ENCODE data around the gene MIB1. TPM values are rescaled to one million over a fixed set of nuclear protein-coding genes. Genes with fewer than 3 reads are reported as not detected.

The MIB1 gene
- total RNA-seq, 1 experiment from 2014 or later, result 48.8 TPM

- Histone ChIP-seq H2BK5ac (ENCODE audit: insufficient read length, low read length) (no peak overlapping the region), H3T11ph (ENCODE audit: low read length) (no peak overlapping the region), H2BK15ac (ENCODE audit: low read depth, low read length) (no peak overlapping the region), H2AK5ac (ENCODE audit: insufficient read length, low read length) (no peak overlapping the region), H3K56ac (ENCODE audit: insufficient read length, low read depth, low read length) (no peak overlapping the region), H3K9ac (ENCODE audit: extremely low read depth, insufficient read length, low read length) (no peak overlapping the region), H4K91ac (ENCODE audit: insufficient read length, low read depth, low read length) (no peak overlapping the region), H3K9me3 (ENCODE audit: control insufficient read depth, low read depth, low read length) (no peaks in the 10 kb centered on the region), H2BK20ac (ENCODE audit: low read depth, low read length, poor library complexity, severe bottlenecking) (no peak overlapping the region), H2AFZ (ENCODE audit: low read length) (no peak overlapping the region), H2BK12ac (ENCODE audit: insufficient read length, low read depth, low read length) (no peak overlapping the region), H3K23ac (ENCODE audit: insufficient read length, low read depth, low read length) (no peak overlapping the region), H3K23me2 (ENCODE audit: insufficient read length, low read depth, low read length, poor library complexity, severe bottlenecking) (no peaks in the 10 kb centered on the region), H3K4ac (ENCODE audit: low read depth, low read length) (no peak overlapping the region), H3K14ac (ENCODE audit: insufficient read depth, low read length) (no peak overlapping the region), H3K27ac (ENCODE audit: insufficient read length, low read depth, low read length) (no peak overlapping the region), H2BK120ac (ENCODE audit: low read depth, low read length, poor library complexity, severe bottlenecking) (no peak overlapping the region), H3K4me2 (ENCODE audit: insufficient read depth, insufficient read length, low read length) (no peak overlapping the region), H3K27me3 (ENCODE audit: insufficient read depth, low read length) (no peaks in the 10 kb centered on the region), H3K4me1 (ENCODE audit: insufficient read depth, low read length) (no peaks in the 10 kb centered on the region), H4K5ac (ENCODE audit: insufficient read length, low read depth, low read length) (no peak overlapping the region), H3K79me2 (ENCODE audit: insufficient read depth, low read length) (no peaks in the 10 kb centered on the region), H3K79me1 (ENCODE audit: insufficient read depth, low read depth, low read length, poor library complexity, severe bottlenecking) (no peaks in the 10 kb centered on the region), H4K20me1 (ENCODE audit: control insufficient read depth, insufficient read depth, insufficient read length) (no peaks in the 10 kb centered on the region), H3K18ac (ENCODE audit: insufficient read length, low read depth, low read length) (no peak overlapping the region), H4K8ac (replicated peaks; ENCODE audit: insufficient read length, low read depth, low read length) (no peak overlapping the region)
- DNase-seq, result no peak
- H3K4me1 Mint-ChIP-seq, result 0 out of 4 replicates have a peak, but pooled peaks cover 2% of the 10 kb centered on the region in 2 experiments
- WGBS (ENCODE audit: extremely low coverage, insufficient read length, low lambda C conversion rate), result no CpG with 5 or more reads among the region's 12 CpGs
- H3K27me3 Mint-ChIP-seq (ENCODE audit: low read depth), result peaks cover 44% of the 10 kb centered on the region
- H3K9me3 Mint-ChIP-seq, result no peaks in the 10 kb centered on the region
- TF ChIP-seq CTCF (conservative IDR thresholded peaks at IDR 0.05), result no peak
- H3K4me3 Mint-ChIP-seq, result no peak overlapping the region
- H3K36me3 Mint-ChIP-seq (ENCODE audit: insufficient read depth in 1 of 3, low read depth in 3 of 3), result no peaks in the 10 kb centered on the region; a peak in 1 of 7 replicates
- H3K27ac Mint-ChIP-seq, result no peak overlapping the region
These were observed 160.2 kb downstream of the MIB1 start for GRCh38 chr18:21900605-21901352.

All from H9 (cell line).